Right kidney (tissue), 9 donors: ENCODE data around the gene MRRF.

Experiments
- DNase-seq: peaks from one replicate; pipeline ENCODE4 v3.0.0-alpha.2; 2016
- long read RNA-seq, 8 donors: transcript quantifications; one replicate each; lab custom pipeline, GENCODE V29; 2026

MRRF gene
- long read RNA-seq, donor 1, full-length matches to known transcripts: 11 of 11 reads
- long read RNA-seq, donor 1, partial matches to known transcripts: 0 of 11 reads
- long read RNA-seq, donor 1, other reads (novel, unspliced or antisense): 0 of 11 reads
- long read RNA-seq, donor 2, full-length matches to known transcripts: 1 of 1 reads
- long read RNA-seq, donor 2, partial matches to known transcripts: 0 of 1 reads
- long read RNA-seq, donor 2, other reads (novel, unspliced or antisense): 0 of 1 reads
- long read RNA-seq, donor 3, full-length matches to known transcripts: 4 of 4 reads
- long read RNA-seq, donor 3, partial matches to known transcripts: 0 of 4 reads
- long read RNA-seq, donor 3, other reads (novel, unspliced or antisense): 0 of 4 reads
- long read RNA-seq, donor 4, full-length matches to known transcripts: 4 of 10 reads
- long read RNA-seq, donor 4, partial matches to known transcripts: 6 of 10 reads
- long read RNA-seq, donor 4, other reads (novel, unspliced or antisense): 0 of 10 reads
- long read RNA-seq, donor 5, full-length matches to known transcripts: 7 of 7 reads
- long read RNA-seq, donor 5, partial matches to known transcripts: 0 of 7 reads
- long read RNA-seq, donor 5, other reads (novel, unspliced or antisense): 0 of 7 reads
- long read RNA-seq, donor 6, full-length matches to known transcripts: 5 of 5 reads
- long read RNA-seq, donor 6, partial matches to known transcripts: 0 of 5 reads
- long read RNA-seq, donor 6, other reads (novel, unspliced or antisense): 0 of 5 reads
- long read RNA-seq, donor 7, full-length matches to known transcripts: 6 of 13 reads
- long read RNA-seq, donor 7, partial matches to known transcripts: 7 of 13 reads
- long read RNA-seq, donor 7, other reads (novel, unspliced or antisense): 0 of 13 reads
- long read RNA-seq, donor 8, full-length matches to known transcripts: 4 of 11 reads
- long read RNA-seq, donor 8, partial matches to known transcripts: 7 of 11 reads
- long read RNA-seq, donor 8, other reads (novel, unspliced or antisense): 0 of 11 reads

GRCh38 chr9:122264360-122265148, at the start of gene MRRF, which contains the start of gene RBM18:
Gene MRRF (plus strand): TSS chr9:122264882. CDS start chr9:122270892, 6,010 bp downstream.
Gene RBM18 (minus strand): TSS chr9:122264840. CDS start chr9:122261492, 3,348 bp downstream.
- DNase-seq: peak; percentile 98

- DNase-seq: no peak
Measured at GRCh38 chr9:122215663-122216062, 49.0 kb upstream of the MRRF start.

GRCh38 chr9:122216138-122216797, 48.4 kb upstream of the MRRF start:
- DNase-seq: no peak

- DNase-seq: peak; percentile 42
Measured at GRCh38 chr9:122216798-122217418, 47.8 kb upstream of the MRRF start.

- no peak for DNase-seq
Measured at GRCh38 chr9:122217640-122218039, 47.0 kb upstream of the MRRF start.

GRCh38 chr9:122218071-122218934, 46.4 kb upstream of the MRRF start:
- peak; percentile 28 for DNase-seq

- peak; percentile 81 for DNase-seq
Measured at GRCh38 chr9:122218935-122219855, 45.5 kb upstream of the MRRF start.

GRCh38 chr9:122219856-122220672, 44.6 kb upstream of the MRRF start:
- peak; percentile 84 for DNase-seq

- DNase-seq: no peak
Measured at GRCh38 chr9:122220673-122221182, 44.0 kb upstream of the MRRF start.

- DNase-seq: peak; percentile 51
Measured at GRCh38 chr9:122221183-122221811, 43.4 kb upstream of the MRRF start.

GRCh38 chr9:122222791-122223190, 41.9 kb upstream of the MRRF start:
- no peak for DNase-seq

- DNase-seq: no peak
Measured at GRCh38 chr9:122223435-122223834, 41.2 kb upstream of the MRRF start.

- DNase-seq: peak; percentile 57
Measured at GRCh38 chr9:122225312-122226141, 39.2 kb upstream of the MRRF start.

GRCh38 chr9:122226142-122226757, 38.4 kb upstream of the MRRF start:
- peak; percentile 67 for DNase-seq

GRCh38 chr9:122226758-122227574, 37.7 kb upstream of the MRRF start:
- DNase-seq: peak; percentile 62
